ENCODE results near the gene CDH13. TPM values are rescaled to one million over a fixed set of nuclear protein-coding genes. Genes with fewer than 3 reads are reported as not detected.

The CDH13 gene
- total RNA-seq, 4 donors from 2014 or later: 3.4 to 14.8 (median 6.5) TPM

DNA sequence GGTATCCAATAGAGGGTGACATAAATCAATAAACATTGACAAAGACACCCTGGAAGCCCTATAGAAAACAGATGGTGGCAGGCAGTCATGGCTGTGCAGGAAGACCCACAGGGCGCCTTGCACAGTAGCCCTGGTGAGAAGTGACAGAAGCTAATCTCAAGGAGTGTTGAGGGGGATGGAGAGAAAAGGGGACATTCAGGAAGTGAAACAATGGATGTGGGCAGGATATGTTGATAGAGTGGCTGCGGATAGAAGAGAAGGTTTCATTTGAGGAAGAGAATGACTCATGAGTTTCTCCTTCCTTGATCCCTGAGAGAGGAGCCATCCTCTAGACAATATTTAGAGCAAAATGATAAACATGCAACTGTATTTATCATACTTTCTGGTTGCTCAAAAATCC is 712.2 kb downstream of the CDH13 start:
- no peaks in the 10 kb centered on the region for H3K36me3 ChIP-seq
- 70 to 84% methylated on average over 2 of the region's 2 CpGs for WGBS, 2 donors
- TF ChIP-seq, protein P1, sequence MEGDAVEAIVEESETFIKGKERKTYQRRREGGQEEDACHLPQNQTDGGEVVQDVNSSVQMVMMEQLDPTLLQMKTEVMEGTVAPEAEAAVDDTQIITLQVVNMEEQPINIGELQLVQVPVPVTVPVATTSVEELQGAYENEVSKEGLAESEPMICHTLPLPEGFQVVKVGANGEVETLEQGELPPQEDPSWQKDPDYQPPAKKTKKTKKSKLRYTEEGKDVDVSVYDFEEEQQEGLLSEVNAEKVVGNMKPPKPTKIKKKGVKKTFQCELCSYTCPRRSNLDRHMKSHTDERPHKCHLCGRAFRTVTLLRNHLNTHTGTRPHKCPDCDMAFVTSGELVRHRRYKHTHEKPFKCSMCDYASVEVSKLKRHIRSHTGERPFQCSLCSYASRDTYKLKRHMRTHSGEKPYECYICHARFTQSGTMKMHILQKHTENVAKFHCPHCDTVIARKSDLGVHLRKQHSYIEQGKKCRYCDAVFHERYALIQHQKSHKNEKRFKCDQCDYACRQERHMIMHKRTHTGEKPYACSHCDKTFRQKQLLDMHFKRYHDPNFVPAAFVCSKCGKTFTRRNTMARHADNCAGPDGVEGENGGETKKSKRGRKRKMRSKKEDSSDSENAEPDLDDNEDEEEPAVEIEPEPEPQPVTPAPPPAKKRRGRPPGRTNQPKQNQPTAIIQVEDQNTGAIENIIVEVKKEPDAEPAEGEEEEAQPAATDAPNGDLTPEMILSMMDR (IDR thresholded peaks at IDR 0.05): no peak
- no peak for TF ChIP-seq POLR2A (IDR thresholded peaks at IDR 0.05)
- no peaks in the 10 kb centered on the region for H3K27me3 ChIP-seq
- intact Hi-C loops (cut with DNase I): no loop called here
- no peaks in the 10 kb centered on the region for H3K4me1 ChIP-seq
- no peak for DNase-seq
- no peaks in the 10 kb centered on the region for H3K9me3 ChIP-seq
- no peak overlapping the region for H3K27ac ChIP-seq
- H3K4me3 ChIP-seq (replicated peaks in 1 of 3): no peak overlapping the region

- Histone ChIP-seq H3K36me3 (no peaks in the 10 kb centered on the region), H3K4me3 (replicated peaks in 1 of 3) (no peak overlapping the region), H3K27me3 (no peaks in the 10 kb centered on the region), H3K9me3 (no peaks in the 10 kb centered on the region), H3K27ac (no peak overlapping the region), H3K4me1 (no peaks in the 10 kb centered on the region)
- WGBS, 2 donors: 79 to 85% methylated on average over 8 of the region's 8 CpGs
- no peak for DNase-seq
- intact Hi-C loops (cut with DNase I): no loop called here
- TF ChIP-seq, protein P1 (IDR thresholded peaks at IDR 0.05): no peak
- no peak for TF ChIP-seq POLR2A (IDR thresholded peaks at IDR 0.05)
Measured at GRCh38 chr16:83343935-83344366, 717.2 kb downstream of the CDH13 start.

DNA sequence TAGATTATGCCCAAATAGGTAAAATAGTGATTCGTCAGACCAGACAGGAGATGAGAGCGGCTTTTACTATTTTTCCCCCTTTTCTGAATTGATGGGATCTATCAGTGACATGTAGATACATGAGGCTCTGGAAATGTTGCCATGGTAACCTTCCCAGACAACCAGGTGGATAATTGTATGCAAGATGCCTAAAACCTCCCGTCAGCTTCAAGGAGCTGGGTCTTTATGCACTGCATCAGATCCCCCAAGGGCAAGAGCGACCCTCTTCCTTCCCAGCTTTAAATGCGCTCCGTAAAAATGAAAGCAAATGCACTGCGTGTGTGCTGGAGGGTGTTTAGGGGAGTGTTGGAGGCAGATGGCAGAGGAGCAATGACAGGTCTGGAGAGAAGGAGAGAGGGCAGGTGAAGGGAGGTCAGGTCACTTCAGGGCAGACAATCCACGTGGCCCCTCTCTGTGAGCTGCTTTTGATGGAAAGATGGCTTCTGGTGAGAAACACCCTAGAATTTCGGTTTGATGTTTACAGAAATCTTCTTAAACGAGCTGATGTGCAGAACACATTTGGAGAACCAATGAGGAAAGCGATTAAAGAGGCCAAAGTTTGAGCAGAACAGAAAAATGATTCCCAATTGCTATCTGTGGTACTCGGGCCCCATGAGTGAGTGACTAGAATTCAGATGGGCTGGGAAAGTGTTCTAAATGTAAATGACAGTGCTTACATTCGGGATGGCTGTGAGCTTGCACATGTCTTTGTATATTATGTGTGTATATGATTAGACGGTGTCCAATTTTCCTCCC is 719.3 kb downstream of the CDH13 start:
- intact Hi-C loops (cut with DNase I): no loop called here
- Histone ChIP-seq H3K9me3 (no peaks in the 10 kb centered on the region), H3K36me3 (no peaks in the 10 kb centered on the region), H3K4me3 (replicated peaks in 1 of 3) (no peak overlapping the region), H3K4me1 (no peaks in the 10 kb centered on the region), H3K27ac (no peak overlapping the region), H3K27me3 (no peaks in the 10 kb centered on the region)
- no peak for TF ChIP-seq POLR2A (IDR thresholded peaks at IDR 0.05)
- TF ChIP-seq, protein P1 (IDR thresholded peaks at IDR 0.05): no peak
- 81 to 84% methylated on average over 14 of the region's 14 CpGs for WGBS, 2 donors
- no peak for DNase-seq

DNA sequence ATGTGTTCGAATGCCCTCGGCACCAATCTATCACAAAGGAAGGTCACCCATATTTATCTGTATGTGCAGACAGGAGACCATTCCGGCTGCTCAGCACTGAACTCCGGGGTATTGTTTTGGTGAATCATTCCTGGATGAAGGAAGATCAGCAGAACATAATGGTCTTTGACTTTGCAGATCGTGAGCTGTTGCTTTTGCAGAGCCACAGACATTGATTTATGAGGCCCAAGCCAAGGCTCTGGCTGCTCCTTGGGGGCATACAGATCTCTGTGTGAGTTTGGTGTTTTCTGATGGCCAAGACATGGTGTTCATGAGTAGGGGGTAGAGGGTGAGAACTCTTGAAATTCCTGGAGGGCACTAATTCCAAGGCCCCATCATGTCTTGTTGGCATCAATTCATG is 722.2 kb downstream of the CDH13 start:
- WGBS, 2 donors: 85 to 88% methylated on average over 5 of the region's 5 CpGs
- intact Hi-C loops (cut with DNase I): no loop called here
- Histone ChIP-seq H3K4me1 (peaks cover 0 to 4% of the 10 kb centered on the region in 2 donors), H3K36me3 (no peaks in the 10 kb centered on the region), H3K9me3 (no peaks in the 10 kb centered on the region), H3K27ac (no peak overlapping the region), H3K4me3 (replicated peaks in 1 of 3) (no peak overlapping the region), H3K27me3 (no peaks in the 10 kb centered on the region)
- TF ChIP-seq, protein P1 (IDR thresholded peaks at IDR 0.05): no peak
- TF ChIP-seq POLR2A (IDR thresholded peaks at IDR 0.05): no peak
- DNase-seq: no peak

DNA sequence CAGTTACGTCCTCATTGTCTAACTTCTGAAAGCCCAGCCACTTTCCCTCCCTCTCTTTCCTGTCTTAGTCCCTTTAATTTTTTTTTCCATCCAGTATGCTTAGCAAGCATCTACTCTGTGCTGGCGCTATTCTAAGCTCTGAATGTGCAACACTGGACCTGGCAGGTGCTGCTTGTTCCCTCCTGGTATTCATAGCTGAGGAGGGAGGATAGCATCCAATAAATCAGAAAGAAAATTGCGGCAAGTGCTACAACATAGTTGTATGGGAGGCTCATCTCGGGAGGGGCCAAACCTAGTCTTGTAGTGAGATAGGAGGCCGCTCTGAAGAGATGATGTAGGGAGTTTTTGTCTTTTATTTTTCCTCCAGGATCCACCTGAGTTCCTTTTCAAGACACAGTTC is 723.7 kb downstream of the CDH13 start:
- Histone ChIP-seq H3K27ac (no peak overlapping the region), H3K4me3 (replicated peaks in 1 of 3) (no peak overlapping the region), H3K27me3 (no peaks in the 10 kb centered on the region), H3K4me1 (peaks cover 4 to 8% of the 10 kb centered on the region in 2 donors), H3K9me3 (no peaks in the 10 kb centered on the region), H3K36me3 (no peaks in the 10 kb centered on the region)
- WGBS, 2 donors: 88 to 93% methylated on average over 5 of the region's 5 CpGs
- TF ChIP-seq POLR2A (IDR thresholded peaks at IDR 0.05): no peak
- TF ChIP-seq, protein P1 (IDR thresholded peaks at IDR 0.05): no peak
- intact Hi-C loops (cut with DNase I): no loop called here
- no peak for DNase-seq

Measured in thyroid gland (tissue), 4 donors.